NT2/D1 (cell line): ENCODE measurements around the gene SORBS1.

Source experiments
- SUZ12 ChIP-seq: IDR thresholded peaks from 2 replicates; pipeline ENCODE4 v1.6.1; 2011; ENCODE audit not compliant: insufficient read length, insufficient read depth; ENCODE audit errors: extremely low read depth
- YY1 ChIP-seq: IDR thresholded peaks from 2 replicates; pipeline ENCODE4 v1.6.1; 2011; ENCODE audit not compliant: insufficient read length, insufficient read depth

DNA sequence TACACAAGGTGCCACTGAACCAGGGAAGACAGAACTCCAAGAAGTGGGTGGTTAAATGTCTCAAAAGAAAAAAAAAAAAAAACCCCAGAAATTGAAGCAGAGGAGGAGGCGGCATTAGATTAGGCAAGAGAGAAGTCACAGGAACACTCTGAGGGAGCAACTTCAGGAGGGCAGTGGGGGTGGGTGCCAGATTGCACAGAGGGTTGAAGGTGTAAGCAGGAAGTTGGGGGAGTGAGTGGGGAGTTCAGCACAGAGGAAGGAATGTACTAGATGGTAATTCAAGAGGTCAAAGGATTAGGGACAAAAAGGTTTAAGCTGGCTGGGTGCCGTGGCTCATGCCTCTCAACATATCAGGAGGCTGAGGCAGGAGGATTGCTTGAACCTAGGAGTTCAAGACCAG lies 160.4 kb downstream of the SORBS1 start:
- TF ChIP-seq YY1 (no peak), SUZ12 (no peak)
